Liver (tissue), 3 donors: Measurements from ENCODE around the gene PLA2G5.

Experiments used
- EGR1 ChIP-seq, 2 donors: IDR thresholded peaks; 2 replicates each; pipeline ENCODE4 v1.6.1; 2016 to 2018; ENCODE audit warnings: antibody characterized with exemption in 2 of 2, low read depth in 2 of 2
- GABPA ChIP-seq, 2 donors: IDR thresholded peaks in 1 of 2; conservative IDR thresholded peaks in 1 of 2; 2 replicates each; pipeline ENCODE4 v1.6.1; 2016; ENCODE audit warnings: antibody characterized with exemption in 2 of 2, mild to moderate bottlenecking in 1 of 2, moderate library complexity in 1 of 2
- JUND ChIP-seq, 2 donors: IDR thresholded peaks; 2 replicates each; pipeline ENCODE4 v1.6.1; 2016; ENCODE audit warnings: antibody characterized with exemption in 2 of 2
- NR2F2 ChIP-seq: IDR thresholded peaks from 2 replicates; pipeline ENCODE4 v1.6.1; 2016; ENCODE audit warnings: antibody characterized with exemption
- REST ChIP-seq: IDR thresholded peaks from 2 replicates; pipeline ENCODE4 v1.6.1; 2016; ENCODE audit warnings: antibody characterized with exemption, mild to moderate bottlenecking
- SP1 ChIP-seq: IDR thresholded peaks from 2 replicates; pipeline ENCODE4 v1.6.1; 2018; ENCODE audit warnings: antibody characterized with exemption, mild to moderate bottlenecking
- YY1 ChIP-seq: IDR thresholded peaks from 2 replicates; pipeline ENCODE4 v1.6.1; 2016; ENCODE audit warnings: antibody characterized with exemption, mild to moderate bottlenecking
- ZBTB33 ChIP-seq: IDR thresholded peaks from 2 replicates; pipeline ENCODE4 v1.6.1; 2016; ENCODE audit warnings: antibody characterized with exemption
- TF ChIP-seq, protein P1 (sequence below): fragments of 150-350 bp; IDR thresholded peaks from 2 replicates; pipeline ENCODE4 v1.5.1; 2017; ENCODE audit warnings: improper control_type of control experiment, low read depth, low read length; ENCODE audit not compliant: missing input control
- TF ChIP-seq, protein P2 (sequence below): IDR thresholded peaks from 2 replicates; pipeline ENCODE4 v1.6.1; 2016; ENCODE audit warnings: antibody characterized with exemption
- donor health status: healthy.
- donor health status: healthy.

DNA sequence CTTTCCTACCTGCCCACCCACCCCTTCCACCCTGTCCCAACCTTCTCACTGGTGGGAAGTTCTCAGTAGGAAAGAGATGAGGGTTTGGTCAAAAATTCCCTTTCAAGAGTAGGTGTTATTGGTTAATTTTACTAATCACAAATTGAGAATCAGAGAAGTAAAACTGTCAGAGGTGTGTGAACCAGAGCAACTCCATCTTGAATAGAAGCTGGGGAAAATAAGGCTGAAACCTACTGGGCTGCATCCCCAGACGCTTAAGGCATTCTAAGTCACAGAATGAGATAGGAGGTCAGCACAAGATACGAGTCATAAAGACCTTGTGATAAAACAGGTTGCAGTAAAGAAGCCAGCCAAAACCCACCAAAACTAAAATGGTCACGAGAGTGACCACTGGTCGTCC lies 37.8 kb downstream of the PLA2G5 start:
- TF ChIP-seq, protein P1, sequence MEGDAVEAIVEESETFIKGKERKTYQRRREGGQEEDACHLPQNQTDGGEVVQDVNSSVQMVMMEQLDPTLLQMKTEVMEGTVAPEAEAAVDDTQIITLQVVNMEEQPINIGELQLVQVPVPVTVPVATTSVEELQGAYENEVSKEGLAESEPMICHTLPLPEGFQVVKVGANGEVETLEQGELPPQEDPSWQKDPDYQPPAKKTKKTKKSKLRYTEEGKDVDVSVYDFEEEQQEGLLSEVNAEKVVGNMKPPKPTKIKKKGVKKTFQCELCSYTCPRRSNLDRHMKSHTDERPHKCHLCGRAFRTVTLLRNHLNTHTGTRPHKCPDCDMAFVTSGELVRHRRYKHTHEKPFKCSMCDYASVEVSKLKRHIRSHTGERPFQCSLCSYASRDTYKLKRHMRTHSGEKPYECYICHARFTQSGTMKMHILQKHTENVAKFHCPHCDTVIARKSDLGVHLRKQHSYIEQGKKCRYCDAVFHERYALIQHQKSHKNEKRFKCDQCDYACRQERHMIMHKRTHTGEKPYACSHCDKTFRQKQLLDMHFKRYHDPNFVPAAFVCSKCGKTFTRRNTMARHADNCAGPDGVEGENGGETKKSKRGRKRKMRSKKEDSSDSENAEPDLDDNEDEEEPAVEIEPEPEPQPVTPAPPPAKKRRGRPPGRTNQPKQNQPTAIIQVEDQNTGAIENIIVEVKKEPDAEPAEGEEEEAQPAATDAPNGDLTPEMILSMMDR: no peak
- TF ChIP-seq JUND (IDR thresholded peaks at IDR 0.05) (no peak), GABPA (IDR thresholded peaks at IDR 0.05 in 1 of 2, conservative IDR thresholded peaks at IDR 0.05 in 1 of 2) (no peak), REST (no peak), ZBTB33 (no peak), NR2F2 (no peak), SP1 (no peak), YY1 (no peak), EGR1 (IDR thresholded peaks at IDR 0.05; ENCODE audit: low read depth in 2 of 2) (no peak)
- TF ChIP-seq, protein P2, sequence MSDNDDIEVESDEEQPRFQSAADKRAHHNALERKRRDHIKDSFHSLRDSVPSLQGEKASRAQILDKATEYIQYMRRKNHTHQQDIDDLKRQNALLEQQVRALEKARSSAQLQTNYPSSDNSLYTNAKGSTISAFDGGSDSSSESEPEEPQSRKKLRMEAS: no peak
